Fibroblast of lung (primary cell): ENCODE data around the gene AKR1B15. TPM values are rescaled to one million over a fixed set of nuclear protein-coding genes. Genes with fewer than 3 reads are reported as not detected.
A peak's percentile ranks its signal among the peaks of the same experiment; 100 is the strongest.
"Not testable (repeated sequence)": the region's sequence is repeated elsewhere in the genome, so short reads cannot be mapped to it uniquely, and the experiment has no call there.

Source experiments
- DNase-seq, 2 donors: peaks; one replicate each; pipeline versions ENCODE4 v3.0.0 to v3.0.0-alpha.2; 2010; ENCODE audit warnings: low read depth in 2 of 2
- H2AFZ ChIP-seq: 2 replicates; pipeline ENCODE4 v1.5.1; 2012; ENCODE audit warnings: low read length, control low read depth, inconsistent platforms
- H3K27ac ChIP-seq: 2 replicates; pipeline ENCODE4 v1.5.1; 2011; ENCODE audit warnings: low read length, control low read depth; ENCODE audit not compliant: insufficient read depth
- H3K27me3 ChIP-seq: 2 replicates; pipeline ENCODE4 v1.5.1; 2011; ENCODE audit warnings: mild to moderate bottlenecking, low read length; ENCODE audit not compliant: control insufficient read depth, insufficient read depth
- H3K36me3 ChIP-seq: 2 replicates; pipeline ENCODE4 v1.5.1; 2011; ENCODE audit warnings: low read length; ENCODE audit not compliant: control insufficient read depth, insufficient read depth
- H3K4me1 ChIP-seq: 2 replicates; pipeline ENCODE4 v1.5.1; 2011; ENCODE audit warnings: low read length; ENCODE audit not compliant: control insufficient read depth, insufficient read depth; ENCODE audit errors: extremely low read depth
- H3K4me2 ChIP-seq: 2 replicates; pipeline ENCODE4 v1.5.1; 2011; ENCODE audit warnings: low read length, control low read depth; ENCODE audit not compliant: insufficient read depth; ENCODE audit errors: extremely low read depth
- H3K4me3 ChIP-seq, 4 experiments: fragments of 200-600 bp in 1 of 4; sonication (generic) in 1 of 4; replicated peaks in 1 of 4; 2 replicates each; pipeline ENCODE4 v1.5.1; 2011 to 2016; ENCODE audit warnings: low read length in 4 of 4, low read depth in 3 of 4, mild to moderate bottlenecking in 3 of 4, control low read depth in 2 of 4, inconsistent platforms in 1 of 4, mixed read lengths in 1 of 4; ENCODE audit not compliant: insufficient read depth in 1 of 4; ENCODE audit errors: control extremely low read depth in 1 of 4
- H3K79me2 ChIP-seq: 2 replicates; pipeline ENCODE4 v1.5.1; 2012; ENCODE audit warnings: mild to moderate bottlenecking, low read length, inconsistent platforms; ENCODE audit not compliant: control insufficient read depth, insufficient read depth
- H3K9ac ChIP-seq: 2 replicates; pipeline ENCODE4 v1.5.1; 2011; ENCODE audit warnings: mild to moderate bottlenecking, low read length, control low read depth; ENCODE audit not compliant: insufficient read depth
- H3K9me3 ChIP-seq: 2 replicates; pipeline ENCODE4 v1.5.1; 2012; ENCODE audit warnings: low read depth, low read length; ENCODE audit not compliant: control insufficient read depth, insufficient read depth
- H4K20me1 ChIP-seq: 2 replicates; pipeline ENCODE4 v1.5.1; 2011; ENCODE audit warnings: low read length; ENCODE audit not compliant: control insufficient read depth, insufficient read depth; ENCODE audit errors: extremely low read depth
- EZH2 ChIP-seq: IDR thresholded peaks from 2 replicates; pipeline ENCODE4 v1.5.1; 2012; ENCODE audit warnings: low read length, control low read depth, mild to moderate bottlenecking; ENCODE audit errors: missing control alignments
- polyA plus RNA-seq, 2 donors: library from polyadenylated mRNA; depleted of rRNA in 1 of 2; stranded (reverse) in 1 of 2; unstranded in 1 of 2; fragments of >200 nt; gene quantifications; 2 replicates each; pipeline ENCODE4 v1.2.1, GENCODE V29; 2011 to 2012; ENCODE audit warnings: missing spikeins in 1 of 2
- total RNA-seq: library from RNA; depleted of rRNA; stranded (reverse); fragments of >200 nt; gene quantifications from 2 replicates; pipeline ENCODE4 v1.2.1, GENCODE V29; 2014
- TF ChIP-seq, protein P1 (sequence below), 2 donors: IDR thresholded peaks in 1 of 2; conservative IDR thresholded peaks in 1 of 2; 1 replicate in 1 of 2; 2 replicates in 1 of 2; pipeline ENCODE4 v1.5.1; 2011 to 2012; ENCODE audit warnings: low read length in 2 of 2, control low read depth in 1 of 2, inconsistent platforms in 1 of 2, low read depth in 1 of 2, mild to moderate bottlenecking in 1 of 2

AKR1B15 gene
- total and polyA plus RNA-seq, 2 donors (not counting 1 experiment from before 2014, with no cell fraction given) = not detected

DNA sequence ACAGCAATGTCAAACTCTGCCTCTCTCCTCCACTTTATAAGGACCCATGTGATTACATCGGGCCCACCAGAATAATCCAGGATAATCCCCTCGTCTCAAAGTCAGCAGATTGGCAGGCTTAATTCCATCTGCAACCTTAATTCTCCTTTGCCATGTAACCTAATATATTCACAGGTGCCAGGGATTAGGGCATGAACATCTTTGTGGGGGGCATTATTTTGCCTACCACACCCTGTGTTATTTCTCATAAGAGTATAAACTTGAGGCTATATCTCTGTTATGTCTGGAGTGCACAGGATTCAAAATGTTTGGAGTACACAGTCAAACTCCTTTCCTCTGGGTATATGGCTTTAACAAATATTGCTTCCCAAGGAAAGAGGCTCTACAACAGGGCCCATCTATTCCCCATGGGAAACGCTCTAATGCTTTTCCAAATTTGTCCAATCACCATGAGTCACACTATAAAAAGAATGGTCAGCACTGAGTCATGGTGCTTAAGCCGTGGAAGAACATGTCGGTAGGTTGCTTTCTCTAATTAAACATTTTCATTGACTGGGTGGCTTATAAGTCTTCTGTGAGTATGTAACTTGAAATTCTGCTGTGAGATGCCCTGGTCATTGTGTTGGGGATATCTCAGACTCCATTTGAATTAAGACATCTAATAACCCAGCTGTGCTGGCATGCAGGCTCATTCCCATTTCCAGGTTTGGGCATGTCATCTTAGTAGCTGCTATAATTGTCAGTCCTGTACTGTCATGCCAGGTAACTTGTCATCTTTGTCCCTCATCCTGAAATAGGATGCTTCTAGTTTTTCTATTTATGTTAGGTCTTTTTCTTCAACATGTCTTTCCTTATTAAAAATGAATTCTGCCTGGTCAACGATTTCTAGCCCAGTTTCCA, 33.1 kb upstream of the AKR1B15 start:
- Histone ChIP-seq H3K27me3 (no peaks in the 10 kb centered on the region), H3K4me1 (peaks cover 11% of the 10 kb centered on the region), H3K9ac (no peak overlapping the region), H3K4me3 (peak overlapping the region in 1 of 4 experiments; percentile 14), H4K20me1 (no peaks in the 10 kb centered on the region), H3K4me2 (peak overlapping the region; percentile 37), H3K79me2 (no peaks in the 10 kb centered on the region), H3K9me3 (no peaks in the 10 kb centered on the region), H2AFZ (peak overlapping the region; percentile 39), H3K27ac (peak overlapping the region; percentile 57), H3K36me3 (no peaks in the 10 kb centered on the region)
- TF ChIP-seq, protein P1, sequence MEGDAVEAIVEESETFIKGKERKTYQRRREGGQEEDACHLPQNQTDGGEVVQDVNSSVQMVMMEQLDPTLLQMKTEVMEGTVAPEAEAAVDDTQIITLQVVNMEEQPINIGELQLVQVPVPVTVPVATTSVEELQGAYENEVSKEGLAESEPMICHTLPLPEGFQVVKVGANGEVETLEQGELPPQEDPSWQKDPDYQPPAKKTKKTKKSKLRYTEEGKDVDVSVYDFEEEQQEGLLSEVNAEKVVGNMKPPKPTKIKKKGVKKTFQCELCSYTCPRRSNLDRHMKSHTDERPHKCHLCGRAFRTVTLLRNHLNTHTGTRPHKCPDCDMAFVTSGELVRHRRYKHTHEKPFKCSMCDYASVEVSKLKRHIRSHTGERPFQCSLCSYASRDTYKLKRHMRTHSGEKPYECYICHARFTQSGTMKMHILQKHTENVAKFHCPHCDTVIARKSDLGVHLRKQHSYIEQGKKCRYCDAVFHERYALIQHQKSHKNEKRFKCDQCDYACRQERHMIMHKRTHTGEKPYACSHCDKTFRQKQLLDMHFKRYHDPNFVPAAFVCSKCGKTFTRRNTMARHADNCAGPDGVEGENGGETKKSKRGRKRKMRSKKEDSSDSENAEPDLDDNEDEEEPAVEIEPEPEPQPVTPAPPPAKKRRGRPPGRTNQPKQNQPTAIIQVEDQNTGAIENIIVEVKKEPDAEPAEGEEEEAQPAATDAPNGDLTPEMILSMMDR (conservative IDR thresholded peaks at IDR 0.05 in 1 of 2, IDR thresholded peaks at IDR 0.05 in 1 of 2; ENCODE audit: low read depth in 1 of 2, low read length in 2 of 2) = no peak
- TF ChIP-seq EZH2 = no peak
- DNase-seq = peak; percentile 87 to 90

GRCh38 chr7:134520130-134520529, 28.8 kb upstream of the AKR1B15 start:
- H3K36me3 ChIP-seq = no peaks in the 10 kb centered on the region
- DNase-seq = peak in 1 of 2 donors; percentile 44
- no peak overlapping the region for H3K27ac ChIP-seq
- no peak overlapping the region for H3K4me2 ChIP-seq
- TF ChIP-seq, protein P1 (conservative IDR thresholded peaks at IDR 0.05 in 1 of 2, IDR thresholded peaks at IDR 0.05 in 1 of 2; ENCODE audit: low read depth in 1 of 2, low read length in 2 of 2) = peak in 1 of 2 donors; percentile 24
- no peak for TF ChIP-seq EZH2
- no peak overlapping the region for H3K4me3 ChIP-seq
- no peaks in the 10 kb centered on the region for H3K27me3 ChIP-seq
- H4K20me1 ChIP-seq = no peaks in the 10 kb centered on the region
- H3K9ac ChIP-seq = no peak overlapping the region
- H3K4me1 ChIP-seq = peaks cover 8% of the 10 kb centered on the region
- no peaks in the 10 kb centered on the region for H3K79me2 ChIP-seq
- H2AFZ ChIP-seq = no peak overlapping the region
- no peaks in the 10 kb centered on the region for H3K9me3 ChIP-seq

GRCh38 chr7:134522601-134523000, 26.3 kb upstream of the AKR1B15 start:
- Histone ChIP-seq H3K36me3 (no peaks in the 10 kb centered on the region), H4K20me1 (no peaks in the 10 kb centered on the region), H3K79me2 (no peaks in the 10 kb centered on the region), H3K9ac (no peak overlapping the region), H3K27me3 (no peaks in the 10 kb centered on the region), H3K4me1 (no peaks in the 10 kb centered on the region), H3K4me2 (no peak overlapping the region), H3K27ac (no peak overlapping the region), H3K9me3 (no peaks in the 10 kb centered on the region), H3K4me3 (no peak overlapping the region), H2AFZ (no peak overlapping the region)
- no peak for DNase-seq
- TF ChIP-seq, protein P1 (conservative IDR thresholded peaks at IDR 0.05 in 1 of 2, IDR thresholded peaks at IDR 0.05 in 1 of 2; ENCODE audit: low read depth in 1 of 2, low read length in 2 of 2) = no peak
- no peak for TF ChIP-seq EZH2

DNA sequence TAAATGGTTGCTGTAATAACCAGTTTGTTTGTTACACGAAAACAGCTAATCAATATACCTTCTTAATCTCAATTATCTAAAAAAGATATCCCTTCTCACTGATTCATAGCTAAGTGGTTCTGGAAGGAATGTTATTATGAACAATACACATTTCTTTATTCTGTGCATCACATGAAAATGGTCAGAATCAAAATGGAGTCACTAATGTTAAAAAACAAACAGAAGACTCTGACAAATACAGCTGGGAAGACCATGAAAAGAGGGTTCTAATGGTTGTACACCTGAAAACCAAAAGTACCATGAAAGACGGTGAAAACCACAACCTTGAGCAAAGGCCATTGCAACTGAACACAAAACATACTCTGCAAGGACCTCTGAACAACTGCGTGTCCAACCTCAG, 23.5 kb upstream of the AKR1B15 start:
- H3K79me2 ChIP-seq, H2AFZ ChIP-seq, H3K4me1 ChIP-seq, H3K4me3 ChIP-seq, H3K9ac ChIP-seq, H3K27ac ChIP-seq, H3K4me2 ChIP-seq, DNase-seq, H3K27me3 ChIP-seq, H3K36me3 ChIP-seq, H3K9me3 ChIP-seq, H4K20me1 ChIP-seq: not testable (repeated sequence)
